K562 (cell line): ENCODE results near the gene CHPF2. TPM values are rescaled to one million over a fixed set of nuclear protein-coding genes. Genes with fewer than 3 reads are reported as not detected.
A peak's percentile ranks its signal among the peaks of the same experiment; 100 is the strongest.

Source experiments
- CREM ChIP-seq: IDR thresholded peaks from 2 replicates; pipeline ENCODE4 v1.6.1; 2014; ENCODE audit warnings: antibody characterized with exemption, low read depth
- DEAF1 ChIP-seq: fragments of 450-650 bp; formaldehyde crosslinking; IDR thresholded peaks from 2 replicates; pipeline ENCODE4 v1.4.0; 2020; ENCODE audit warnings: mild to moderate bottlenecking, moderate library complexity
- ELF2 ChIP-seq: fragments of 250-450 bp; sonication (Bioruptor Pico); IDR thresholded peaks from 2 replicates; pipeline ENCODE4 v1.5.0; 2021; ENCODE audit warnings: mild to moderate bottlenecking
- HLTF ChIP-seq: fragments of 450-650 bp; IDR thresholded peaks from 2 replicates; pipeline ENCODE4 v1.6.1; 2016
- L3MBTL2 ChIP-seq: fragments of 450-650 bp; IDR thresholded peaks from 2 replicates; pipeline ENCODE4 v1.6.1; 2016; ENCODE audit warnings: mild to moderate bottlenecking, moderate library complexity
- LCOR ChIP-seq: sonication (generic); formaldehyde crosslinking; IDR thresholded peaks from 2 replicates; pipeline ENCODE4 v1.8.0; 2022; ENCODE audit warnings: mild to moderate bottlenecking, missing genetic modification reagents
- MEIS2 ChIP-seq: fragments of 450-650 bp; IDR thresholded peaks from 2 replicates; pipeline ENCODE4 v1.6.1; 2014; ENCODE audit warnings: mild to moderate bottlenecking; ENCODE audit not compliant: partially characterized antibody
- MNT ChIP-seq, 2 experiments: fragments of 450-650 bp; conservative IDR thresholded peaks; 2 replicates each; pipeline ENCODE4 v1.6.1; 2017; ENCODE audit warnings: mild to moderate bottlenecking in 2 of 2, moderate library complexity in 2 of 2
- POLR3A ChIP-seq: IDR thresholded peaks from 2 replicates; pipeline ENCODE4 v1.6.1; 2011; ENCODE audit warnings: borderline replicate concordance, mild to moderate bottlenecking, moderate library complexity; ENCODE audit not compliant: insufficient read length, insufficient read depth; ENCODE audit errors: extremely low read depth
- RAD21 ChIP-seq, 2 experiments: fragments of 250-450 bp in 1 of 2; fragments of 450-650 bp in 1 of 2; sonication (Bioruptor Pico) in 1 of 2; formaldehyde crosslinking in 1 of 2; IDR thresholded peaks in 1 of 2; conservative IDR thresholded peaks in 1 of 2; 2 replicates each; pipeline versions ENCODE4 v1.4.0 to v1.8.0; 2020 to 2022; ENCODE audit warnings: mild to moderate bottlenecking in 2 of 2, moderate library complexity in 1 of 2
- RFX7 ChIP-seq: fragments of 250-450 bp; sonication (Bioruptor Pico); IDR thresholded peaks from 2 replicates; pipeline ENCODE4 v1.5.1; 2021; ENCODE audit warnings: mild to moderate bottlenecking
- SOX6 ChIP-seq: fragments of 450-650 bp; IDR thresholded peaks from 2 replicates; pipeline ENCODE4 v1.6.1; 2014; ENCODE audit warnings: mild to moderate bottlenecking
- STAT5B ChIP-seq: fragments of 250-450 bp; sonication (Bioruptor Pico); IDR thresholded peaks from 2 replicates; pipeline ENCODE4 v1.8.0; 2021; ENCODE audit warnings: mild to moderate bottlenecking, inconsistent platforms
- TFAP4 ChIP-seq: sonication (generic); formaldehyde crosslinking; IDR thresholded peaks from 2 replicates; pipeline ENCODE4 v1.8.0; 2022; ENCODE audit warnings: missing genetic modification reagents, mild to moderate bottlenecking, moderate library complexity, borderline replicate concordance
- THAP12 ChIP-seq: fragments of 250-450 bp; sonication (Bioruptor Pico); IDR thresholded peaks from 2 replicates; pipeline ENCODE4 v1.9.0; 2021; ENCODE audit warnings: mild to moderate bottlenecking, inconsistent platforms
- YBX1 ChIP-seq: fragments of 450-650 bp; IDR thresholded peaks from 2 replicates; pipeline ENCODE4 v1.7.1; 2016; ENCODE audit warnings: mild to moderate bottlenecking
- ZNF512 ChIP-seq: IDR thresholded peaks from 2 replicates; pipeline ENCODE4 v1.6.1; 2016; ENCODE audit warnings: missing genetic modification characterization, missing compliant biosample characterization
- ZNF785 ChIP-seq: fragments of 250-450 bp; sonication (Bioruptor Pico); IDR thresholded peaks from 2 replicates; pipeline ENCODE4 v1.4.0; 2020; ENCODE audit warnings: mild to moderate bottlenecking
- polyA plus RNA-seq, 8 experiments: library from polyadenylated mRNA; depleted of rRNA in 4 of 8; stranded (reverse) in 5 of 8; unstranded in 3 of 8; fragments of >200 nt; fragmentation: Nextera tagmentation in 2 of 8; fragmentation: Illumina TruSeq in 1 of 8; extraction: Ambion mirVana in 2 of 8; extraction: Trizol in 1 of 8; gene quantifications; 2 replicates each; pipeline versions ENCODE4 v1.2.1 to v1.2.3, GENCODE V29; 2011 to 2014; ENCODE audit warnings: inconsistent platforms in 1 of 8, missing spikeins in 1 of 8
- total RNA-seq, 7 experiments: library from RNA; depleted of rRNA in 6 of 7; stranded (reverse); fragments of >200 nt in 6 of 7; fragmentation: Illumina TruSeq in 2 of 7; extraction: Trizol in 2 of 7; gene quantifications; 2 replicates each; pipeline versions ENCODE4 v1.2.1 to v1.2.3, GENCODE V29; 2011 to 2021; ENCODE audit warnings: low replicate concordance in 1 of 7

CHPF2 gene
- total and polyA plus RNA-seq, 9 of the 15 experiments (the other 6 are each of a cell fraction or from before 2014, with no cell fraction given), result 0.08 to 32.8 (median 10.5) TPM

GRCh38 chr7:151244196-151244840 lies 12.0 kb downstream of the CHPF2 start (continued):
- no peak for TF ChIP-seq THAP12 (CRISPR knock-in tag)
- no peak for TF ChIP-seq ZNF512
- peak; percentile 64 for TF ChIP-seq DEAF1 (CRISPR knock-in tag)
- peak; percentile 48; the same call in 1 of the 2 replicates for TF ChIP-seq LCOR
- peak; percentile 40; the same call in 1 of the 2 replicates for TF ChIP-seq SOX6
- TF ChIP-seq TFAP4, result no peak; the same call in 1 of the 2 replicates
- TF ChIP-seq STAT5B (CRISPR knock-in tag), result no peak
- TF ChIP-seq HLTF, result no peak
- no peak for TF ChIP-seq ELF2
- no peak for TF ChIP-seq POLR3A
- no peak for TF ChIP-seq RFX7 (CRISPR knock-in tag)
- TF ChIP-seq YBX1, result no peak
- no peak for TF ChIP-seq MNT (conservative IDR thresholded peaks at IDR 0.05)
- no peak for TF ChIP-seq L3MBTL2
- TF ChIP-seq MEIS2, result no peak
- peak; percentile 69 to 78 for TF ChIP-seq RAD21 (CRISPR knock-in tag; conservative IDR thresholded peaks at IDR 0.05 in 1 of 2, IDR thresholded peaks at IDR 0.05 in 1 of 2)
- no peak for TF ChIP-seq ZNF785 (CRISPR knock-in tag)
- TF ChIP-seq CREM, result 0 out of 2 replicates have a peak, but pooled peaks have one; percentile 24
